ENCODE data around the gene C1orf185.

- TF ChIP-seq ZNF551 (CRISPR knock-in tag; IDR thresholded peaks at IDR 0.05) (no peak), TFAM (CRISPR knock-in tag; conservative IDR thresholded peaks at IDR 0.05) (no peak), SIX5 (IDR thresholded peaks at IDR 0.05; ENCODE audit: borderline replicate concordance in 1 of 2, insufficient read depth in 1 of 2, low read depth in 1 of 2, low read length in 2 of 2) (no peak), NFRKB (IDR thresholded peaks at IDR 0.05; ENCODE audit: low read depth) (no peak), POLR2A (conservative IDR thresholded peaks at IDR 0.05) (no peak), CTCF (IDR thresholded peaks at IDR 0.05 in 2 of 3, conservative IDR thresholded peaks at IDR 0.05 in 1 of 3; ENCODE audit: insufficient read depth in 2 of 3, low read depth in 1 of 3, low read length in 3 of 3) (peak; percentile 48 to 73 (median 49); a peak in 5 of 6 replicates)
Measured at GRCh38 chr1:51058858-51059257, 43.2 kb upstream of the C1orf185 start.

Measured in K562 (cell line).